Right lobe of liver (tissue), 4 donors: ENCODE measurements around the gene ANKRD44.

ENCODE experiments used
- CTCF ChIP-seq, 4 donors: fragments of 200-600 bp in 3 of 4; fragments of 450-650 bp in 1 of 4; IDR thresholded peaks; one replicate each; pipeline versions ENCODE4 v1.5.1 to v1.8.0; 2016 to 2022; ENCODE audit warnings: antibody characterized with exemption in 4 of 4, mild to moderate bottlenecking in 2 of 4
- POLR2A ChIP-seq: fragments of 450-650 bp; IDR thresholded peaks from one replicate; pipeline ENCODE4 v1.6.1; 2017; ENCODE audit warnings: antibody characterized with exemption, mild to moderate bottlenecking
- donor health status: DM: no; HTN: no; CAD: no.
- donor health status: DM: no; HTN: no; CAD: no.
- donor health status: DM: no; HTN: yes; CAD: no.

- TF ChIP-seq CTCF (IDR thresholded peaks at IDR 0.05) (no peak), POLR2A (no peak)
Measured at GRCh38 chr2:197073701-197074433, 236.7 kb downstream of the ANKRD44 start.
